Right atrium auricular region (tissue), 2 donors: ENCODE results near the gene OLFM2. TPM values are rescaled to one million over a fixed set of nuclear protein-coding genes. Genes with fewer than 3 reads are reported as not detected.

ENCODE experiments used
- DNase-seq: peaks from one replicate; pipeline ENCODE4 v3.0.0-alpha.2; 2019; ENCODE audit warnings: low spot score
- H3K27ac ChIP-seq, 2 donors: fragments of 200-600 bp; sonication (generic); 1 replicate in 1 of 2; 2 replicates in 1 of 2; pipeline ENCODE4 v1.5.1; 2016 to 2019
- H3K27me3 ChIP-seq, 2 donors: fragments of 200-600 bp; sonication (generic); one replicate each; pipeline versions ENCODE4 v1.5.1 to v1.6.0; 2017 to 2019
- H3K36me3 ChIP-seq: fragments of 200-600 bp; sonication (generic); one replicate; pipeline ENCODE4 v1.5.1; 2016
- H3K4me1 ChIP-seq, 2 donors: fragments of 200-600 bp; sonication (generic); one replicate each; pipeline versions ENCODE4 v1.5.1 to v1.6.0; 2017 to 2019
- H3K4me3 ChIP-seq, 2 donors: fragments of 200-600 bp; sonication (generic); 1 replicate in 1 of 2; 2 replicates in 1 of 2; pipeline ENCODE4 v1.5.1; 2017 to 2019; ENCODE audit warnings: mild to moderate bottlenecking in 1 of 2, moderate library complexity in 1 of 2
- H3K9me3 ChIP-seq, 2 donors: fragments of 200-600 bp; sonication (generic); one replicate each; pipeline ENCODE4 v1.5.1; 2019
- CTCF ChIP-seq, 2 donors: fragments of 200-600 bp; sonication (generic); IDR thresholded peaks; one replicate each; pipeline ENCODE4 v1.5.1; 2019; ENCODE audit warnings: antibody characterized with exemption in 2 of 2
- total RNA-seq, 2 donors: library from RNA; depleted of rRNA; stranded (reverse); fragments of >200 nt; gene quantifications; one replicate each; pipeline ENCODE4 v1.1.0, GENCODE V29; 2016

OLFM2 gene
- total RNA-seq, 2 donors from 2014 or later: 1.4 to 3.5 TPM

GRCh38 chr19:9875031-9875627 is 61.2 kb downstream of the OLFM2 start:
- H3K27ac ChIP-seq: no peak overlapping the region
- H3K36me3 ChIP-seq: no peaks in the 10 kb centered on the region
- no peaks in the 10 kb centered on the region for H3K27me3 ChIP-seq
- no peak for DNase-seq
- no peak overlapping the region for H3K4me3 ChIP-seq
- no peaks in the 10 kb centered on the region for H3K4me1 ChIP-seq
- no peak for TF ChIP-seq CTCF (IDR thresholded peaks at IDR 0.05)
- peaks cover 0 to 6% of the 10 kb centered on the region in 2 donors for H3K9me3 ChIP-seq

- H3K36me3 ChIP-seq: no peaks in the 10 kb centered on the region
- no peak for DNase-seq
- no peaks in the 10 kb centered on the region for H3K4me1 ChIP-seq
- H3K4me3 ChIP-seq: no peak overlapping the region
- no peak overlapping the region for H3K27ac ChIP-seq
- peaks cover 0 to 3% of the 10 kb centered on the region in 2 donors for H3K9me3 ChIP-seq
- no peaks in the 10 kb centered on the region for H3K27me3 ChIP-seq
- no peak for TF ChIP-seq CTCF (IDR thresholded peaks at IDR 0.05)
Measured at GRCh38 chr19:9872618-9873242, 63.6 kb downstream of the OLFM2 start.

GRCh38 chr19:9871626-9872338 is 64.5 kb downstream of the OLFM2 start:
- Histone ChIP-seq H3K9me3 (no peaks in the 10 kb centered on the region), H3K4me3 (no peak overlapping the region), H3K36me3 (no peaks in the 10 kb centered on the region), H3K27me3 (no peaks in the 10 kb centered on the region), H3K4me1 (no peaks in the 10 kb centered on the region), H3K27ac (no peak overlapping the region)
- TF ChIP-seq CTCF (IDR thresholded peaks at IDR 0.05): no peak
- no peak for DNase-seq

GRCh38 chr19:9868983-9869617 is 67.2 kb downstream of the OLFM2 start:
- Histone ChIP-seq H3K27ac (no peak overlapping the region), H3K27me3 (no peaks in the 10 kb centered on the region), H3K4me1 (no peaks in the 10 kb centered on the region), H3K36me3 (no peaks in the 10 kb centered on the region), H3K4me3 (no peak overlapping the region), H3K9me3 (no peaks in the 10 kb centered on the region)
- no peak for DNase-seq
- no peak for TF ChIP-seq CTCF (IDR thresholded peaks at IDR 0.05)

- TF ChIP-seq CTCF (IDR thresholded peaks at IDR 0.05): no peak
- Histone ChIP-seq H3K27ac (no peak overlapping the region), H3K36me3 (no peaks in the 10 kb centered on the region), H3K4me1 (no peaks in the 10 kb centered on the region), H3K9me3 (no peaks in the 10 kb centered on the region), H3K4me3 (no peak overlapping the region), H3K27me3 (no peaks in the 10 kb centered on the region)
- DNase-seq: no peak
Measured at GRCh38 chr19:9865732-9866501, 70.4 kb downstream of the OLFM2 start.
